Stomach (tissue), 4 donors: ENCODE data around the gene ERVW-1.

Experiments used
- POLR2A ChIP-seq, 4 donors: fragments of 450-650 bp; IDR thresholded peaks; one replicate each; pipeline ENCODE4 v1.6.1; 2016; ENCODE audit warnings: antibody characterized with exemption in 4 of 4, control low read depth in 2 of 4, mild to moderate bottlenecking in 1 of 4, moderate library complexity in 1 of 4
- TF ChIP-seq, protein P1 (sequence below), 7 experiments: fragments of 450-650 bp in 4 of 7; fragments of 200-600 bp in 3 of 7; sonication (generic) in 3 of 7; IDR thresholded peaks; one replicate each; pipeline ENCODE4 v1.5.1; 2016 to 2019; ENCODE audit warnings: antibody characterized with exemption in 7 of 7, control low read depth in 2 of 7, mild to moderate bottlenecking in 1 of 7

DNA sequence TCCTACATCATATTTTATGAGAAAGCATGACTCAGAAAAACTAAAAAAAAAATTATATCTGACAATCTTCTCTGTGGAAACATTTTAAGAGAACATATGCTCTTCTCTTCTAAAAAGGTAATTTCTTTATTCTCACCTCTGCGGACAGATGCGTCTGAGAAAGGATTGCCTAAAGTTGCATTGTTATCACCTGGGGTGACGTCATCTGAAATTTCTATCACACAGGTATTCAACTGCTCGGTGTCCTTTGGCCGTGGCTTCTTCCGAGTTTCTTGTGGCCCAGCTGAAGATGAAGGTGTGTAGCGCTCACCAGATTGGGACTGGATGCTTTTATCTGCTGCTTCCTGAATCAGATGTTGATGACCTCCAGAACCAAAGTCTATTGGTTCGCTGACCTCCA, 44.7 kb downstream of the ERVW-1 start:
- TF ChIP-seq POLR2A (IDR thresholded peaks at IDR 0.05): no peak
- TF ChIP-seq, protein P1, sequence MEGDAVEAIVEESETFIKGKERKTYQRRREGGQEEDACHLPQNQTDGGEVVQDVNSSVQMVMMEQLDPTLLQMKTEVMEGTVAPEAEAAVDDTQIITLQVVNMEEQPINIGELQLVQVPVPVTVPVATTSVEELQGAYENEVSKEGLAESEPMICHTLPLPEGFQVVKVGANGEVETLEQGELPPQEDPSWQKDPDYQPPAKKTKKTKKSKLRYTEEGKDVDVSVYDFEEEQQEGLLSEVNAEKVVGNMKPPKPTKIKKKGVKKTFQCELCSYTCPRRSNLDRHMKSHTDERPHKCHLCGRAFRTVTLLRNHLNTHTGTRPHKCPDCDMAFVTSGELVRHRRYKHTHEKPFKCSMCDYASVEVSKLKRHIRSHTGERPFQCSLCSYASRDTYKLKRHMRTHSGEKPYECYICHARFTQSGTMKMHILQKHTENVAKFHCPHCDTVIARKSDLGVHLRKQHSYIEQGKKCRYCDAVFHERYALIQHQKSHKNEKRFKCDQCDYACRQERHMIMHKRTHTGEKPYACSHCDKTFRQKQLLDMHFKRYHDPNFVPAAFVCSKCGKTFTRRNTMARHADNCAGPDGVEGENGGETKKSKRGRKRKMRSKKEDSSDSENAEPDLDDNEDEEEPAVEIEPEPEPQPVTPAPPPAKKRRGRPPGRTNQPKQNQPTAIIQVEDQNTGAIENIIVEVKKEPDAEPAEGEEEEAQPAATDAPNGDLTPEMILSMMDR (IDR thresholded peaks at IDR 0.05): no peak
